Measurements from ENCODE around the gene ATOH8.

DNA sequence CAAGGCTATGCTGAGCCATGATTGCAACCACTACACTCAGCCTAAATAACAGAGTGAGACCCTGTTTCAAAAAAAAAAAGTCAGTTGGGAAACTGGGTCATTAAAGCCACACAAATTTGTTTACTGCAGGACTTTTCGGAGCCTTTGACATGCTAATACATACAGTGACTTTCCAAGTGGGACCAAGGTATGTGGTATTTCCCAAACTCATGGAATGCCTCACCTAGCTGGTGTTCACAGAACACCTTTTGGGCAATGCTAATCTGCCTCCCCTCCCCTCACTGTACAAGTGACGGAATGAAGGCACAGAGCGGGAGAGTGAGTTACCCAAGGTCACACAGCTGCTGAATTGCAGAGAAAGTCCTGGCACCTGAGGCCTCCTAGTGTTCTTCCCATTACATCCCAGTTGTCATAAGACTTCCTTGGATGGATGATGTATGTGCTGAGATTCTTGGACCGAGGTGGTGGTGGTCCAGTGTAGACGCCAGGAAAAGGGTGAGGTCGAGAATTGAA, 30.7 kb downstream of the ATOH8 start:
- no peak for TF ChIP-seq CTCF (IDR thresholded peaks at IDR 0.05; ENCODE audit: low read depth, low read length, poor library complexity, severe bottlenecking)
- TF ChIP-seq EZH2phosphoT487 (IDR thresholded peaks at IDR 0.05; ENCODE audit: borderline replicate concordance, low read length): no peak

Measured in DOHH2 (cell line).